AG09309 (cell line): Measurements from ENCODE around the gene MKRN2OS.
"Not testable (repeated sequence)": the region's sequence is repeated elsewhere in the genome, so short reads cannot be mapped to it uniquely, and the experiment has no call there.

ENCODE experiments used
- DNase-seq: peaks from one replicate; pipeline ENCODE4 v3.0.0-alpha.2; 2010; ENCODE audit warnings: low read depth
- H3K4me3 ChIP-seq: 2 replicates; pipeline ENCODE4 v1.5.1; 2011; ENCODE audit warnings: mild to moderate bottlenecking, low read depth, low read length, moderate library complexity; ENCODE audit not compliant: control insufficient read depth
- TF ChIP-seq, protein P1 (sequence below): IDR thresholded peaks from 2 replicates; pipeline ENCODE4 v1.5.1; 2011; ENCODE audit warnings: mild to moderate bottlenecking, low read depth, low read length, inconsistent platforms; ENCODE audit not compliant: insufficient read depth, control insufficient read depth; ENCODE audit errors: missing control alignments

MKRN2OS gene

DNA sequence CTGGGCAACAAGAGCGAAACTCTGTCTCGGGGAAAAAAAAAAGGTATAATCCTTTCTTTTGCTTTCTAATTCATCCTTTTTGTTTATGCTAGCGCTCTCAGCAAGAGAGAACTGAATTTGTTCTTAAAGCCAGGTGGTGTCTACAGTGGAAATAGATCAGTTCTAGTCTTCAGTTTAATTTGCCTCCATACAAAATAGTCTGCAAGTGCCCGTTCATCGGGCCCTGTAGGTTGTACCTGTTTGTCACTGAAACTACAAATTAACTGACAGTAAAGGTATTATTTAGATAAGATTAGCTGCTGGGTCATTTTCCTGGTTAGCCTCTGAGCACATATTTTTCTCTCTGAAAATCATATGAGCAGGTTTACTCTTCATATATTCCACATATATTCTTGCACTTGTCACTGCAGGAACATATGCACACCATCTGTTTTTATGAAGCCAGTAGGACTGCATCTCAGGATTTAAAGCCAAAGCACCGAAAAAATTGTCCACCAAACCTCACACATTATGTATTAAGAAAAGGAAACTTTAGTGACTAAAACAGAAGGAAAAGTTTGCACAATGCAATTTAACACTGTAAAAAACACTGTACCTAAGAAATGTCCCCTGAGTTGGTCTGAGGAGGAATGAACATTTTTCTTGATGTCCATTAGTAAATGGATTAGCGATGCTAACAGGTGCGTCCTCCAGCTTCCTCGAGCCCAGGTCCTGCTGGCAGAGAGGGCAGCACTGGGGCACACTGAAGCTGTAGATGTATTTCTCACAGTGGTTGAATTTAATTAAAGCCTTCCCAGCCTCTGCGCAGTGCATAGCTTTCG lies 437 bp downstream of the MKRN2OS start:
- no peak overlapping the region for H3K4me3 ChIP-seq
- no peak for DNase-seq
- TF ChIP-seq, protein P1, sequence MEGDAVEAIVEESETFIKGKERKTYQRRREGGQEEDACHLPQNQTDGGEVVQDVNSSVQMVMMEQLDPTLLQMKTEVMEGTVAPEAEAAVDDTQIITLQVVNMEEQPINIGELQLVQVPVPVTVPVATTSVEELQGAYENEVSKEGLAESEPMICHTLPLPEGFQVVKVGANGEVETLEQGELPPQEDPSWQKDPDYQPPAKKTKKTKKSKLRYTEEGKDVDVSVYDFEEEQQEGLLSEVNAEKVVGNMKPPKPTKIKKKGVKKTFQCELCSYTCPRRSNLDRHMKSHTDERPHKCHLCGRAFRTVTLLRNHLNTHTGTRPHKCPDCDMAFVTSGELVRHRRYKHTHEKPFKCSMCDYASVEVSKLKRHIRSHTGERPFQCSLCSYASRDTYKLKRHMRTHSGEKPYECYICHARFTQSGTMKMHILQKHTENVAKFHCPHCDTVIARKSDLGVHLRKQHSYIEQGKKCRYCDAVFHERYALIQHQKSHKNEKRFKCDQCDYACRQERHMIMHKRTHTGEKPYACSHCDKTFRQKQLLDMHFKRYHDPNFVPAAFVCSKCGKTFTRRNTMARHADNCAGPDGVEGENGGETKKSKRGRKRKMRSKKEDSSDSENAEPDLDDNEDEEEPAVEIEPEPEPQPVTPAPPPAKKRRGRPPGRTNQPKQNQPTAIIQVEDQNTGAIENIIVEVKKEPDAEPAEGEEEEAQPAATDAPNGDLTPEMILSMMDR, result no peak

DNA sequence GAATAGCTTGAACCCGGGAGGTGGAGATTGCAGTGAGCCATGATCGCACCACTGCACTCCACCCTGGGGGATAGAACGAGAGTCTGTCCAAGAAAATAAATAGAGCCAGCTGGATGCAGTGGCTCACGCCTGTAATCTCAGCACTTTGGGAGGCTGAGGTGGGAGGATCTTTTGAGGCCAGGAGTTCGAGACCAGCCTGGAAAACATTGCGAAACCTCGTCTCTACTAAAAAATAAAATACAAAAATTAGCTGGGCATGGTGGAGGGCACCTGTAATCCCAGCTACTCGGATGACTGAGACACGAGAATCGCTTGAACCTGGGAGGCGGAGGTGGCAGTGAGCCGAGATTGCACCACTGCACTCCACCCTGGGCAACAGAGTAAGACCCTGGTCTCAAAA lies 1.8 kb downstream of the MKRN2OS start:
- not testable (repeated sequence) for H3K4me3 ChIP-seq, DNase-seq

DNA sequence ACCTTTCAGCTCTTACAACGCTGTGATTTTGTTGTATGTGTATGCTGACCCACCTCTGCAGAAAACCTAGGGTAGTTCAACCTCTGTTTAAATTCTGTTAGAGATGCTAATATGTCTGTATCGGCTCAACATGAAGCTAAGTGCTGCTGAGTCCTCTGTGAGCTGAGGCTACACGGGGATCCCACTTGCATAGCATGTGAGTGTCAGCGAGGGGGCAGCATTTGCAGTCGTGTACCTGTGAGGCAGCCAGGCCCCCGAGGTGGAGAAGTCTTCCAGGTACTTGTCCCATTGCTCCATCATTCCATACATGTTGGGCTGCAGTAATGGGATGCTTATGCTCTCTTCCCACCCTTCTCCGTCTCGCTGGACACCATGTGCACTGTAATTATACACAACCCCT lies 3.7 kb downstream of the MKRN2OS start:
- no peak overlapping the region for H3K4me3 ChIP-seq
- TF ChIP-seq, protein P1, result peak; percentile 38
- no peak for DNase-seq

DNA sequence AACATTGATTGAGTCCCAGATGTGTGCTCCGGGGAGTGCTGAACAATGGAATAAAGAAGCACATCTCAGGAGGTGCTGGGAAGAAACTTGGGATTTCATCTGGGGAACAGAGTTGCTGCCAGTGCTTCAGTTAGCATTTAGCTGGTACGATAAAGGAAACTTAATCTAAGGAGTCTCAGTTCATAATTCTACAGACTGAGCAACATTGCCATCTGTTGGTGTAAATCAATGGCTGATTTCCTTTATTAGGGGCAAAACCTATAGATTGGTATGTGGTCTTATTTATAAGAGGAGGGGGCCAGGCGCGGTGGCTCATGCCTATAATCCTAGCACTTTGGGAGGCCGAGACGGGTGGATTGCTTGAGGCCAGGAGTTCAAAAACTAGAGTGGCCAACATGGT lies 8.9 kb downstream of the MKRN2OS start:
- no peak for DNase-seq
- no peak overlapping the region for H3K4me3 ChIP-seq
- TF ChIP-seq, protein P1, result peak; percentile 5

DNA sequence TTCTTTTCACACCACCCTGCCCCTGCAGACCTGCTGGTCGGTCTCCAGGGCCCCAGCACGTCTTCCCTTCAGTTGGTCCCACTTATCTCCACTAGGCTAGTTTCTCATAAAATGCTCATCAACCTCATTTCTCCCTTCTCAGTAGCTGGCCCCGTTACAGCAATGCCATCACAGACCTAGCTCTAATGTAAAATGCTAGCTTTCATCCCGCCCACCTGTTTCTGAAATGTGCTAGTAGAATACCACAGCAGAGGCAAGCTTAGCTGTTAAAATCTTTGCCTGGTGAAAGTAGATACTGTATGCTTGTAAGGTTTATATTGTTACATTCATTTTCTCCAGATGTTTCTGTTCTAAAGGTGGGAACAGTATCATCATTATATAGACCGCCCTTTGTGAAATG lies 13.1 kb downstream of the MKRN2OS start:
- TF ChIP-seq, protein P1, result no peak
- no peak overlapping the region for H3K4me3 ChIP-seq
- DNase-seq, result no peak

DNA sequence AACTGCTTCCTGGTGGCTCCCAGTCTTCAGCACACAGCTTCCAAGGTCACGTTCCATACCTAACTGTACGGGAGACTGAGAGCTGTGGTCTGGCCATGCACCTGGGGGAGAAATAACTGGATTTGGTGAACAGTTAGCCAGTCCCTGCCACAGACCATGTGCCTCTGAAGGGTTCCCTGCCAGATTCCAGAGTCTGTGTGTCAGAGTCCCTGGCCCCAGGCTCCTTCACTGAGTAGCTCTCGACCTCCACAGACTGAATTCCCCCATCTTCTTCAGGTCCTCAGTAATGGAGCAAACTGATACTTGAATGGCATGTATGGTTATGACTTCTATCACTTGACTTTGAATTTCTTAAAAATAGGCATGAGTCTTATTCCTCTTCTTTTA lies 17.5 kb downstream of the MKRN2OS start:
- DNase-seq, result no peak
- TF ChIP-seq, protein P1, result no peak
- H3K4me3 ChIP-seq, result no peak overlapping the region

DNA sequence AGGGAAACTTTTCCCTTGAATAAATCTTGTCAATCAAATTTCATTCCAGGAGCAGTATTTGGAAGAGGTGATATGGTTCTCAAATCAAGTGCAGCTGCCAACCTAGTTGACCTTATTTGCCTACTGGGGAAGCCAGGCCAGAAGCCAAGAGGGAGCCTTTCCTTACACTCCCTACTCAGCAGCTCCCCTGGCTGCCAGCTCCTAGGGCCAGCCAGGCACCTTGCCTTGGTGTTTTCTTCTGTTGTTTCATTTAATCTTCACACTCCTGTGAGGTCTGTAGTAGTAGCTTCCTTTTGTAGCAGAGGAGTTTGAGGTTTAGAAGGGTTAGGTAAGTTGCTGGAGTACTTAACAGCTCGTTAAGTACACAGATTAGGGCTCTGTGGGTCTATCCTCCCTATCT lies 22.6 kb downstream of the MKRN2OS start:
- no peak for DNase-seq
- no peak overlapping the region for H3K4me3 ChIP-seq
- TF ChIP-seq, protein P1, result no peak
